ENCODE measurements around the gene MYOCD. TPM values are rescaled to one million over a fixed set of nuclear protein-coding genes. Genes with fewer than 3 reads are reported as not detected.

MYOCD gene
- total RNA-seq, 1 donor from 2014 or later = 26.5 TPM

GRCh38 chr17:12693640-12694039 is 27.9 kb downstream of the MYOCD start:
- Histone ChIP-seq H3K4me1 (no peaks in the 10 kb centered on the region), H3K9me3 (no peaks in the 10 kb centered on the region), H3K4me3 (no peak overlapping the region), H3K36me3 (no peaks in the 10 kb centered on the region), H3K27me3 (no peaks in the 10 kb centered on the region), H3K27ac (no peak overlapping the region)
- intact Hi-C loops (cut with DNase I) = no loop called here
- TF ChIP-seq POLR2AphosphoS5 (IDR thresholded peaks at IDR 0.05; ENCODE audit: insufficient read depth in 1 of 2, low read depth in 1 of 2) = no peak
- no peak for TF ChIP-seq POLR2A (IDR thresholded peaks at IDR 0.05)
- no peak for TF ChIP-seq CTCF (IDR thresholded peaks at IDR 0.05)
- no peak for DNase-seq (ENCODE audit: extremely low spot score in 2 of 2)

- no peaks in the 10 kb centered on the region for H3K9me3 ChIP-seq
- H3K36me3 ChIP-seq = no peaks in the 10 kb centered on the region
- no peak for DNase-seq (ENCODE audit: extremely low spot score in 2 of 2)
- intact Hi-C loops (cut with DNase I) = no loop called here
- TF ChIP-seq CTCF (IDR thresholded peaks at IDR 0.05) (no peak), POLR2A (IDR thresholded peaks at IDR 0.05) (no peak), POLR2AphosphoS5 (IDR thresholded peaks at IDR 0.05; ENCODE audit: insufficient read depth in 1 of 2, low read depth in 1 of 2) (no peak)
- H3K27me3 ChIP-seq = no peaks in the 10 kb centered on the region
- H3K27ac ChIP-seq = no peak overlapping the region
- H3K4me3 ChIP-seq = no peak overlapping the region
- no peaks in the 10 kb centered on the region for H3K4me1 ChIP-seq
Measured at GRCh38 chr17:12706070-12706469, 40.4 kb downstream of the MYOCD start.

GRCh38 chr17:12709063-12709462 is 43.4 kb downstream of the MYOCD start:
- H3K4me3 ChIP-seq = no peak overlapping the region
- no peak for TF ChIP-seq POLR2AphosphoS5 (IDR thresholded peaks at IDR 0.05; ENCODE audit: insufficient read depth in 1 of 2, low read depth in 1 of 2)
- TF ChIP-seq CTCF (IDR thresholded peaks at IDR 0.05) = no peak
- TF ChIP-seq POLR2A (IDR thresholded peaks at IDR 0.05) = no peak

GRCh38 chr17:12712415-12712814 is 46.7 kb downstream of the MYOCD start:
- H3K27me3 ChIP-seq = no peaks in the 10 kb centered on the region
- intact Hi-C loops (cut with DNase I) = no loop called here
- no peaks in the 10 kb centered on the region for H3K4me1 ChIP-seq
- H3K27ac ChIP-seq = no peak overlapping the region
- no peaks in the 10 kb centered on the region for H3K9me3 ChIP-seq
- H3K36me3 ChIP-seq = no peaks in the 10 kb centered on the region
- TF ChIP-seq CTCF (IDR thresholded peaks at IDR 0.05) = no peak
- TF ChIP-seq POLR2AphosphoS5 (IDR thresholded peaks at IDR 0.05; ENCODE audit: insufficient read depth in 1 of 2, low read depth in 1 of 2) = no peak
- TF ChIP-seq POLR2A (IDR thresholded peaks at IDR 0.05) = no peak
- no peak for DNase-seq (ENCODE audit: extremely low spot score in 2 of 2)
- H3K4me3 ChIP-seq = no peak overlapping the region

More at GRCh38 chr17:12709063-12709462, 43.4 kb downstream of the MYOCD start:
- Histone ChIP-seq H3K9me3 (no peaks in the 10 kb centered on the region), H3K36me3 (no peaks in the 10 kb centered on the region), H3K27me3 (no peaks in the 10 kb centered on the region), H3K27ac (no peak overlapping the region), H3K4me1 (no peaks in the 10 kb centered on the region)
- intact Hi-C loops (cut with DNase I) = no loop called here
- no peak for DNase-seq (ENCODE audit: extremely low spot score in 2 of 2)

GRCh38 chr17:12712941-12713340 is 47.3 kb downstream of the MYOCD start:
- TF ChIP-seq POLR2AphosphoS5 (IDR thresholded peaks at IDR 0.05; ENCODE audit: insufficient read depth in 1 of 2, low read depth in 1 of 2) = no peak
- TF ChIP-seq CTCF (IDR thresholded peaks at IDR 0.05) = no peak
- no peak for TF ChIP-seq POLR2A (IDR thresholded peaks at IDR 0.05)
- DNase-seq (ENCODE audit: extremely low spot score in 2 of 2) = no peak
- H3K27me3 ChIP-seq = no peaks in the 10 kb centered on the region
- intact Hi-C loops (cut with DNase I) = no loop called here
- no peak overlapping the region for H3K27ac ChIP-seq
- no peaks in the 10 kb centered on the region for H3K4me1 ChIP-seq
- no peaks in the 10 kb centered on the region for H3K9me3 ChIP-seq
- H3K4me3 ChIP-seq = no peak overlapping the region
- no peaks in the 10 kb centered on the region for H3K36me3 ChIP-seq

All from vagina (tissue), 2 donors.